ENCODE measurements around the gene LRMDA. TPM values are rescaled to one million over a fixed set of nuclear protein-coding genes. Genes with fewer than 3 reads are reported as not detected.

LRMDA gene
- total and polyA plus RNA-seq, 2 of the 13 experiments (the other 11 are each of a cell fraction or from before 2014, with no cell fraction given): 13.4 to 22.0 TPM

GRCh38 chr10:76082232-76082631 lies 650.8 kb downstream of the LRMDA start:
- CTCF ChIA-PET (ENCODE audit: low intra/inter-chr PET ratio, low total read pairs): no interaction called here
- ATAC-seq (no peak), DNase-seq (ENCODE audit: low spot score) (no peak), FAIRE-seq (no peak)
- Histone ChIP-seq H3K79me2 (ENCODE audit: insufficient read depth, low read length) (no peaks in the 10 kb centered on the region), H3K36me3 (replicated peaks in 1 of 2; ENCODE audit: control insufficient read depth in 1 of 2, insufficient read depth in 2 of 2, low read length in 2 of 2) (no peaks in the 10 kb centered on the region), H3K9ac (ENCODE audit: insufficient read depth, low read depth, low read length) (no peak overlapping the region), H3K4me2 (ENCODE audit: low read depth, low read length) (no peak overlapping the region), H3K9me3 (ENCODE audit: low read length) (no peaks in the 10 kb centered on the region), H4K20me1 (ENCODE audit: insufficient read depth, low read length) (no peaks in the 10 kb centered on the region), H3K27ac (ENCODE audit: extremely low read length, insufficient read depth, low read length) (no peak overlapping the region), H2AFZ (ENCODE audit: low read length) (no peak overlapping the region), H3K4me3 (replicated peaks in 1 of 3; ENCODE audit: insufficient read depth in 1 of 3, low read depth in 2 of 3, low read length in 3 of 3) (no peak overlapping the region), H3K27me3 (ENCODE audit: control insufficient read depth in 1 of 2, insufficient read depth in 2 of 2, low read length in 2 of 2) (no peaks in the 10 kb centered on the region), H3K4me1 (ENCODE audit: insufficient read depth, low read length) (peaks cover 37% of the 10 kb centered on the region)
- no TSS peak for BruUV-seq (replicated peaks)
- in situ Hi-C loops (cut with HindIII; ENCODE audit: extremely low pct_ligation_motif_present, low pct_unique_long_range_greater_than_20kb): no loop called here
- POLR2A ChIA-PET: no interaction called here
- intact Hi-C loops (cut with micrococcal nuclease; ENCODE audit: unreplicated experiment): no loop called here
- TF ChIP-seq ZNF768 (CRISPR knock-in tag; IDR thresholded peaks at IDR 0.05) (no peak), CEBPB (IDR thresholded peaks at IDR 0.05; ENCODE audit: borderline replicate concordance, low read depth, low read length) (peak; percentile 22; the same call in 1 of the 2 replicates)
- WGBS (ENCODE audit: low lambda C conversion rate): 93% methylated on average over 3 of the region's 3 CpGs

DNA sequence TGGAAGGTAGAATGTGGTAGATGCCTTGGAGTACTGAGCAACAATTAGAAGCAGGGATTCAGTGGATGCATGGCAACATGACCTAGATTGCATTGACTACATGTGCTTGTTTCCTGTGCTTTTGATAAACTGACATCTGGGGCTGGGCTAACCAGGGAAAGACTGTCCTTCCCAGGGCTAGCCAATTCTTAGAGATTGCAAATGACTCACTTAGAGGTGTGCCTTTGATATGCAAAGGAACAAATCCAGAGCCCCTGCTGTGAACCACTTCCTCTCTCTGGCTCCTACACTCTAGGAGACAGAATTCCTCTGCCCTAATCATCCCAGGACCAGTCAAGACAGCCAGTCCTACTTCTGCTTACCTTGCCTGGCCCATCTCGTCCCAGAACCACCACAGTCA lies 651.5 kb downstream of the LRMDA start:
- Histone ChIP-seq H3K36me3 (replicated peaks in 1 of 2; ENCODE audit: control insufficient read depth in 1 of 2, insufficient read depth in 2 of 2, low read length in 2 of 2) (no peaks in the 10 kb centered on the region), H3K4me3 (replicated peaks in 1 of 3; ENCODE audit: insufficient read depth in 1 of 3, low read depth in 2 of 3, low read length in 3 of 3) (no peak overlapping the region), H3K9me3 (ENCODE audit: low read length) (no peaks in the 10 kb centered on the region), H2AFZ (ENCODE audit: low read length) (no peak overlapping the region), H3K27me3 (ENCODE audit: control insufficient read depth in 1 of 2, insufficient read depth in 2 of 2, low read length in 2 of 2) (no peaks in the 10 kb centered on the region), H3K27ac (ENCODE audit: extremely low read length, insufficient read depth, low read length) (no peak overlapping the region), H3K4me2 (ENCODE audit: low read depth, low read length) (no peak overlapping the region), H3K9ac (ENCODE audit: insufficient read depth, low read depth, low read length) (no peak overlapping the region), H3K79me2 (ENCODE audit: insufficient read depth, low read length) (no peaks in the 10 kb centered on the region), H3K4me1 (ENCODE audit: insufficient read depth, low read length) (peaks cover 44% of the 10 kb centered on the region), H4K20me1 (ENCODE audit: insufficient read depth, low read length) (no peaks in the 10 kb centered on the region)
- CTCF ChIA-PET (ENCODE audit: low intra/inter-chr PET ratio, low total read pairs): no interaction called here
- no peak for TF ChIP-seq ATF7 (IDR thresholded peaks at IDR 0.05)
- TF ChIP-seq ATF7 (CRISPR knock-in tag; IDR thresholded peaks at IDR 0.05): no peak
- peak; percentile 20; the same call in 1 of the 2 replicates for TF ChIP-seq FOSL2 (CRISPR knock-in tag; IDR thresholded peaks at IDR 0.05)
- intact Hi-C loops (cut with micrococcal nuclease; ENCODE audit: unreplicated experiment) (no loop called here), in situ Hi-C loops (cut with HindIII; ENCODE audit: extremely low pct_ligation_motif_present, low pct_unique_long_range_greater_than_20kb) (no loop called here)
- no peak for ATAC-seq
- no TSS peak for BruUV-seq (replicated peaks)
- no peak for FAIRE-seq
- 100% methylated on average over 1 of the region's 1 CpG for WGBS (ENCODE audit: low lambda C conversion rate)
- no peak for DNase-seq (ENCODE audit: low spot score)
- POLR2A ChIA-PET: no interaction called here

Measured in HepG2 (cell line).